Natural killer cell (primary cell): ENCODE results near the gene MAP4K4. TPM values are rescaled to one million over a fixed set of nuclear protein-coding genes. Genes with fewer than 3 reads are reported as not detected.
A peak's percentile ranks its signal among the peaks of the same experiment; 100 is the strongest.
"Not testable (repeated sequence)": the region's sequence is repeated elsewhere in the genome, so short reads cannot be mapped to it uniquely, and the experiment has no call there.

Experiments used
- ATAC-seq, 3 donors: fragments of 150-1000 bp in 2 of 3; fragments of 200-7000 bp in 1 of 3; cut with Tn5 transposase; 1 replicate in 1 of 3; 2 replicates in 2 of 3; pipeline ENCODE4 v1.10.0; 2021; ENCODE audit warnings: mild to moderate bottlenecking in 2 of 3, moderate library complexity in 2 of 3
- DNase-seq, 2 donors: peaks; one replicate each; pipeline versions ENCODE4 v3.0.0 to v3.0.0-alpha.2; 2013 to 2021; ENCODE audit warnings: mixed read lengths in 1 of 2
- H3K27ac ChIP-seq: one replicate; pipeline ENCODE4 v1.5.1; 2013; ENCODE audit warnings: mild to moderate bottlenecking, low read length
- H3K27me3 ChIP-seq: one replicate; pipeline ENCODE4 v1.6.1; 2013; ENCODE audit warnings: low read length; ENCODE audit not compliant: control insufficient read depth, insufficient read depth
- H3K36me3 ChIP-seq: one replicate; pipeline ENCODE4 v1.6.1; 2013; ENCODE audit warnings: low read length; ENCODE audit not compliant: control insufficient read depth, insufficient read depth
- H3K4me1 ChIP-seq: one replicate; pipeline ENCODE4 v1.6.1; 2013; ENCODE audit warnings: low read length; ENCODE audit not compliant: control insufficient read depth, insufficient read depth
- H3K4me3 ChIP-seq: one replicate; pipeline ENCODE4 v1.5.1; 2013; ENCODE audit warnings: low read length
- H3K9me3 ChIP-seq: one replicate; pipeline ENCODE4 v1.6.1; 2013; ENCODE audit warnings: low read length; ENCODE audit not compliant: control insufficient read depth, insufficient read depth
- H3K27ac Mint-ChIP-seq, 2 donors: one replicate each; pipeline ENCODE4 v1.8.0; 2022; ENCODE audit warnings: mild to moderate bottlenecking in 2 of 2, mixed read lengths in 2 of 2, moderate library complexity in 1 of 2
- H3K27me3 Mint-ChIP-seq, 2 donors: one replicate each; pipeline ENCODE4 v1.8.0; 2022; ENCODE audit warnings: low read depth in 2 of 2, mixed read lengths in 2 of 2
- H3K36me3 Mint-ChIP-seq: one replicate; pipeline ENCODE4 v1.8.0; 2022; ENCODE audit warnings: mixed read lengths
- H3K4me1 Mint-ChIP-seq, 2 donors: one replicate each; pipeline ENCODE4 v1.8.0; 2022; ENCODE audit warnings: mixed read lengths in 2 of 2
- H3K4me3 Mint-ChIP-seq: one replicate; pipeline ENCODE4 v1.8.0; 2022; ENCODE audit warnings: mild to moderate bottlenecking, moderate library complexity, mixed read lengths
- H3K9me3 Mint-ChIP-seq, 2 donors: one replicate each; pipeline ENCODE4 v1.8.0; 2022; ENCODE audit warnings: mixed read lengths in 2 of 2
- CTCF ChIP-seq: fragments of 200-600 bp; IDR thresholded peaks from one replicate; pipeline ENCODE4 v1.8.0; 2022; ENCODE audit warnings: antibody characterized with exemption
- WGBS: methylation state at CpG from one replicate; pipeline ENCODE4 v1.1.7; 2013; ENCODE audit warnings: missing lambda C conversion rate; ENCODE audit not compliant: insufficient coverage; 5-methylcytosine and 5-hydroxymethylcytosine counted together
- intact Hi-C: fragments of 100-400 bp; cut with micrococcal nuclease; formaldehyde crosslinking; loops from one replicate; pipeline ENCODE4 v1.14.2; 2022
- total RNA-seq, 4 donors: library from RNA; stranded (reverse); fragments of 120-200 nt in 1 of 4; gene quantifications; one replicate each; pipeline versions ENCODE4 v1.2.3 to v1.2.4, GENCODE V29; 2013 to 2022

Gene MAP4K4
- total RNA-seq, 3 donors from 2014 or later (not counting 1 experiment from before 2014, with no cell fraction given): 60.2 to 80.3 (median 66.5) TPM

DNA sequence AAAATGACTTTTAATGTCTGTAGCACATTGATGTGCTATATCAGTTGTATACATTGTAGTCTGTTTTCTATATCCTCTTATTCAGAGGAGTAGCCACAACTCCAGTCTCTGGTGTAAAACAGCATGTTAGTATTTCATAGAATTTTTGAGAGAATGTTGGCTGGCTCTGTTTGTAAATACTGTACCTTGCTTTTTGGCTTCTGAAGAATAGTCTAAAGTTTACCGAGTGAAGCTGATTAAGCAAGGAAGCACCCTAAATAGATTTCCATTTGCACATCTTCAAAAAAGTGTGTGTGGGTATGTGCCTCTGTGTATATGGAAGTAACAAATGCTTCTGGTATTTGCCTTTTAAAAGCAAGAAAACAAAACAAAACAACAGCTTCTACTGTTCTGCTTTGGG, 50.5 kb downstream of the MAP4K4 start:
- no peaks in the 10 kb centered on the region for H3K27me3 ChIP-seq
- no peak for TF ChIP-seq CTCF
- H3K27ac Mint-ChIP-seq: no peak overlapping the region
- intact Hi-C loops: no loop called here
- H3K4me1 Mint-ChIP-seq: peaks cover 70 to 72% of the 10 kb centered on the region in 2 donors
- H3K4me3 ChIP-seq: no peak overlapping the region
- no peaks in the 10 kb centered on the region for H3K9me3 ChIP-seq
- no peaks in the 10 kb centered on the region for H3K9me3 Mint-ChIP-seq
- 75% methylated on average over 1 of the region's 1 CpG for WGBS
- H3K27me3 Mint-ChIP-seq: no peaks in the 10 kb centered on the region
- no peak overlapping the region for H3K4me3 Mint-ChIP-seq
- H3K4me1 ChIP-seq: peaks cover 7% of the 10 kb centered on the region
- no peaks in the 10 kb centered on the region for H3K36me3 Mint-ChIP-seq
- DNase-seq: no peak
- H3K36me3 ChIP-seq: no peaks in the 10 kb centered on the region
- no peak for ATAC-seq
- H3K27ac ChIP-seq: no peak overlapping the region

- H3K9me3 Mint-ChIP-seq, H3K36me3 Mint-ChIP-seq, H3K36me3 ChIP-seq, ATAC-seq, H3K4me3 Mint-ChIP-seq, H3K27me3 ChIP-seq, intact Hi-C loops, H3K4me3 ChIP-seq, DNase-seq, H3K27me3 Mint-ChIP-seq, H3K4me1 ChIP-seq, H3K27ac ChIP-seq, H3K27ac Mint-ChIP-seq, H3K9me3 ChIP-seq: not testable (repeated sequence)
- H3K4me1 Mint-ChIP-seq: peaks cover 70 to 72% of the 10 kb centered on the region in 2 donors
- whole genome bisulfite sequencing: 100% methylated on average over 1 of the region's 4 CpGs
These were observed 51.0 kb downstream of the MAP4K4 start for GRCh38 chr2:101748462-101748861.

DNA sequence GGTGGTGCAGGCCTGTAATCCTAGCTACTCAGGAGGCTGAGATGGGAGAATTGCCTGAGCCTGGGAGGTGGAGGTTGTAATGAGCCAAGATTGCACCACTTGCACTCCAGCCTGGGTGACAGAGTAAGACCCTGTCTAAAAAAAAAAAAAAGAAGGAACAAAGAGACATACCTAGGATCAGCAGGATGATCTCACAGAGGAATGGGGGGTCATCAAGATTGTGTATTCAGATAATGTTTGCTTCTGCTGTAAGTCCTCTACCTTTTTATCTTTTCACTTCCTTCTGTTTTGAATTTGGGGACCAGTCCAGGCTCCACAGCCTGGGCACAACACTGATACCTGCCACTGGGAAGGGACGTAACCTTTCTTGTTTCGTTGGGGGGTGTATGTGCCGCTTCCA, 53.2 kb downstream of the MAP4K4 start:
- intact Hi-C loops: no loop called here
- H3K27ac ChIP-seq: no peak overlapping the region

DNA sequence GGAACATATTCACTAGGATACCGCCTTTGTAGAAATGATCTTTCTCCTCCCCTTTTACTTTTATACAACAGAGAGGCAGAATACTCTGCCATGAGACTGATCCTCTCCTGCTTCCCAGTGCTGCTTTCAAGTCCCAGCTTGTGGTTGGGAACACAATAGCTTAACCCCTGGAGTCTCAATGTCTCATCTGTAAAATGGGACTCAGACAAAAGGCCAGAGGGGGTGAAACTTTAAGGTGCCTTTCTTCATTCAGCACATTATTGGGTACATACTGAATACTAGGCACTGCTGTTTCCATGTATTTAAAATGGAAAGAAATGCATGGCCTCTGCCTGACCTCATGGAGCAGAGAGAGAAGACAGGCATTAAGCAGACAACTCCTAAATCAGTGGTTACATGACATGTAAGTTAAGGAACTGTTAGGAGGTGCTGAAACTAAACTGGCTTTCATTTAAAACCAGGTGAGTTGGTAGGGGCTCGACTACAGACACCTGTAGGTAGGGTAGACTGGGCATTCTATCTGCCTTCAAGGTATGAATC, 53.8 kb downstream of the MAP4K4 start:
- intact Hi-C loops: no loop called here
- no peaks in the 10 kb centered on the region for H3K27me3 Mint-ChIP-seq
- Histone ChIP-seq H3K36me3 (no peaks in the 10 kb centered on the region), H3K4me3 (no peak overlapping the region), H3K9me3 (no peaks in the 10 kb centered on the region), H3K27ac (peak overlapping the region; percentile 6), H3K4me1 (peaks cover 4% of the 10 kb centered on the region), H3K27me3 (no peaks in the 10 kb centered on the region)
- H3K9me3 Mint-ChIP-seq: no peaks in the 10 kb centered on the region
- H3K36me3 Mint-ChIP-seq: no peaks in the 10 kb centered on the region
- ATAC-seq (no peak), DNase-seq (no peak)
- TF ChIP-seq CTCF: no peak
- H3K27ac Mint-ChIP-seq: no peak overlapping the region
- peaks cover 64% of the 10 kb centered on the region in 2 donors for H3K4me1 Mint-ChIP-seq
- 88% methylated on average over 2 of the region's 2 CpGs for WGBS
- H3K4me3 Mint-ChIP-seq: no peak overlapping the region

More for the DNA sequence above, 53.2 kb downstream of the MAP4K4 start:
- 90% methylated on average over 3 of the region's 3 CpGs for WGBS
- Histone ChIP-seq H3K27me3 (no peaks in the 10 kb centered on the region), H3K9me3 (no peaks in the 10 kb centered on the region), H3K36me3 (no peaks in the 10 kb centered on the region), H3K4me3 (no peak overlapping the region), H3K4me1 (peaks cover 7% of the 10 kb centered on the region)
- H3K36me3 Mint-ChIP-seq: no peaks in the 10 kb centered on the region
- H3K27ac Mint-ChIP-seq: no peak overlapping the region
- no peaks in the 10 kb centered on the region for H3K9me3 Mint-ChIP-seq
- no peaks in the 10 kb centered on the region for H3K27me3 Mint-ChIP-seq
- DNase-seq: no peak
- ATAC-seq: no peak
- no peak for TF ChIP-seq CTCF
- no peak overlapping the region for H3K4me3 Mint-ChIP-seq
- peaks cover 68 to 69% of the 10 kb centered on the region in 2 donors for H3K4me1 Mint-ChIP-seq
